ENCODE results near the gene MAPRE3.

Gene MAPRE3

GRCh38 chr2:26950246-26950645, 20.2 kb upstream of the MAPRE3 start:
- DNase-seq (ENCODE audit: low read depth): no peak

- DNase-seq (ENCODE audit: low read depth): no peak
Measured at GRCh38 chr2:26951236-26951635, 19.2 kb upstream of the MAPRE3 start.

GRCh38 chr2:26952374-26952773, 18.1 kb upstream of the MAPRE3 start:
- DNase-seq (ENCODE audit: low read depth): no peak

GRCh38 chr2:26954135-26954534, 16.3 kb upstream of the MAPRE3 start:
- no peak for DNase-seq (ENCODE audit: low read depth)

GRCh38 chr2:26957041-26957440, 13.4 kb upstream of the MAPRE3 start:
- no peak for DNase-seq (ENCODE audit: low read depth)

GRCh38 chr2:26957534-26957933, 12.9 kb upstream of the MAPRE3 start:
- DNase-seq (ENCODE audit: low read depth): no peak

- no peak for DNase-seq (ENCODE audit: low read depth)
Measured at GRCh38 chr2:26959331-26959730, 11.1 kb upstream of the MAPRE3 start.

- DNase-seq (ENCODE audit: low read depth): no peak
Measured at GRCh38 chr2:26964446-26965130, 5.8 kb upstream of the MAPRE3 start.

- DNase-seq (ENCODE audit: low read depth): no peak
Measured at GRCh38 chr2:26968001-26968400, 2.4 kb upstream of the MAPRE3 start.

- DNase-seq (ENCODE audit: low read depth): no peak
Measured at GRCh38 chr2:26969077-26969844, 1.2 kb upstream of the MAPRE3 start.

GRCh38 chr2:26970928-26971627, 641 bp downstream of the MAPRE3 start:
- no peak for DNase-seq (ENCODE audit: low read depth)

GRCh38 chr2:26971911-26972786, 1.7 kb downstream of the MAPRE3 start:
- DNase-seq (ENCODE audit: low read depth): no peak

GRCh38 chr2:26974352-26974751, 3.9 kb downstream of the MAPRE3 start:
- no peak for DNase-seq (ENCODE audit: low read depth)

- DNase-seq (ENCODE audit: low read depth): no peak
Measured at GRCh38 chr2:26975102-26975501, 4.7 kb downstream of the MAPRE3 start.

- no peak for DNase-seq (ENCODE audit: low read depth)
Measured at GRCh38 chr2:26975656-26976055, 5.2 kb downstream of the MAPRE3 start.

- DNase-seq (ENCODE audit: low read depth): no peak
Measured at GRCh38 chr2:26976237-26976636, 5.8 kb downstream of the MAPRE3 start.

GRCh38 chr2:26977012-26977411, 6.6 kb downstream of the MAPRE3 start:
- no peak for DNase-seq (ENCODE audit: low read depth)

GRCh38 chr2:26978061-26978596, 7.7 kb downstream of the MAPRE3 start:
- no peak for DNase-seq (ENCODE audit: low read depth)

GRCh38 chr2:26979741-26980140, 9.3 kb downstream of the MAPRE3 start:
- DNase-seq (ENCODE audit: low read depth): no peak

GRCh38 chr2:26980971-26981370, 10.5 kb downstream of the MAPRE3 start:
- no peak for DNase-seq (ENCODE audit: low read depth)

GRCh38 chr2:26982102-26982742, 11.8 kb downstream of the MAPRE3 start:
- DNase-seq (ENCODE audit: low read depth): no peak
